ENCODE measurements around the gene PARD3B. TPM values are rescaled to one million over a fixed set of nuclear protein-coding genes. Genes with fewer than 3 reads are reported as not detected.
A peak's percentile ranks its signal among the peaks of the same experiment; 100 is the strongest.
"Not testable (repeated sequence)": the region's sequence is repeated elsewhere in the genome, so short reads cannot be mapped to it uniquely, and the experiment has no call there.

PARD3B gene
- total RNA-seq, 1 experiment from 2014 or later, result 0.63 TPM

DNA sequence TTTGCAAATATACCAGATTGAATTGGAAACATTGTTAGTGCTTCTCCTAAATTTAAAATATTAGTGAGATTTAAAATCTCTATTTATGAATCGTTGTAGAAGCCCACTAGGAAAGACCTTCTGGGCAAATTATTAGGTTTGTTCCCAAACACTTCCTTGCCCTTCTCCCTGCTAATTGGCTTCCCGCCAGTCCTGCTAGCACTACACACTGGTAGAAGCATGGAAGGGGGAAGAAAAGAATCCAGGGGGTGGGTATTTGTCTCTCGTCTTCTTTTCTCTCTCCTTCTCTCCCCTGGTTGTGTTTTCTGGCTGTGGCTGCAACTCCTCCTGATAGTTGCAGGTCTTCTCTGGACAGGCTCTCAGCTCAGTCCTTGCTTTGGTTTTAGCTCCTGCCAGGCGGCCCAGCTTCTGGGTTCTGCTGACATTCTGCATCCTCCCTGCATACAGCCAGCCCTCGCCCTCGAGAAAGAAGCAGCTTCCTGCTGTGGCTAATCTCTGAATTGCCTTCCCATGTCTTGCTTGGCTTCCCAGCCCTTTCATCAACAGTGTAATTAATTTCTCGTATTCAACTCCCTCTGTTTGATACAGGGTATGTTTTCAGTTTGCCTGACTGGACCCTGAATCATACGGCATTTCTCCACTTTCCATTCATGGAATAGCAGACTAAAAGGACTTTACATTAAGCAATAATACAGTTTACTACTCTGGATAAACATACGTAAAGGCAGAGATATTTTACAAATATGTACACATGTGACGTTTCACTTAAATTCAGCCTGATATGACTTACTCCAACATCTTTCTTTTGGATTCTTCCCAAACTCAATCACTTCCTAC is 6.9 kb upstream of the PARD3B start:
- DNase-seq (ENCODE audit: low read depth), result peak; percentile 39

DNA sequence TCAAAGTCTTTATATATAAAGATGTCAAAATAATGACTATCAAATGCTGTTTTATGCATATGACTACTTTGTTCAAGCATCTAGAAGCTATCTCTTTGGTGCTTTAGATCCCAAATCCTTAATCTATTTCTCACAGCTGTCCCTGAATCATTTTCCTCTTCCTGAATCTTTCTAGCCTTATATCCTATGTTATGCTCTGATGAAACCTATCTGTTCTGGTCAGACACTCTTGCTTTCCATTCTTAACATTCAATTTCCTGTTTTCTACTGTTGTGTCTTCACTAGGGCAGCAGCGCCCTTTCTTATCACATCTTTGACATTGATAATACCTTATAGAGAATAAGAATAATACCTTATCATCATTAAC is 6.3 kb upstream of the PARD3B start:
- DNase-seq (ENCODE audit: low read depth), result no peak

DNA sequence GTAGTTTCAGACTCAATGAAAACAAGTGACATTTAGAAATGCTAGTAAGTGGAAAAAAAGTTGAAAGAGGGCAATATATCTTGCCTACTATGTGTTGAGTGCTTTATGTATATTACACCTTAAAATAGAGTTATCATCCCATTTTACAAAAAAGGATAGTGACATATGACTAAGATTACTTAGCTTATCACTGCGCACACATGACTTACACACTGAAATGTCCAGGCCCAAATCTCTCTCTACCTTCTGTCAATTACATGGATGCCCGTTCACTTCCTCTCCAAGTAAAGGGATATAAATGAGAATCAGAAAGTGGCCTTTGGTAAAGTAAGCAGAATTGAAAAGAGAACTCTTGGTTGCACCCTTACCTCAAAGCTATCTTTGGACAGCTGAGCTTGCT is 3.6 kb upstream of the PARD3B start:
- no peak for DNase-seq (ENCODE audit: low read depth)

DNA sequence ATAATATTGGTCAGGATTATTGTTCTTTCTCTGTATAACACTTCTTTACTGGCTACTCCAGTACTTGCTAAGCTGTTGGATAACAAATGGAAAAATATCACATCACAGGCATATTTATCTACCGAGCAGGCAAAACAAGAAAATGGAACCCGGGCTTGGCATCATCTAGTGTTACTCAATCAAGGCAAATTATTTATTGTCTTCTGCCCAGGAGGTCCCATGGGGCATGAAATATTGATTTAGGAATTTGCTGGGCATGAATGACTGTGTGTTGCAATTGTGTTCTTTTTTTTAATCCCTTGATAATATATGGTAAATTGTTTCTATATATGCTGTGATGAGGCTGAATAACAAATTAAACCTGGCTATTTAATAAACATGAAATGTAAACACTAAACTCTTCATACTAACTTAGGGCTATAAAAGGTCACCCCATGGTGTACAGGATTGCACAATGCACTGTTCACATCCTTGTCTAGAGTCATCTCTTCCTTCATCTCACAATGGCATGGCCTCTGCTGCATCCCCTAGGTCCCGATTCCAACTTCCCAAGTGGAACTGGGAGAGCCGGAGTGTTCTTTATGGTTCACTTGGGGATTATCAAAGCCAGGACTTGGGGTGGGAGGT is 2.2 kb upstream of the PARD3B start:
- DNase-seq (ENCODE audit: low read depth), result no peak

DNA sequence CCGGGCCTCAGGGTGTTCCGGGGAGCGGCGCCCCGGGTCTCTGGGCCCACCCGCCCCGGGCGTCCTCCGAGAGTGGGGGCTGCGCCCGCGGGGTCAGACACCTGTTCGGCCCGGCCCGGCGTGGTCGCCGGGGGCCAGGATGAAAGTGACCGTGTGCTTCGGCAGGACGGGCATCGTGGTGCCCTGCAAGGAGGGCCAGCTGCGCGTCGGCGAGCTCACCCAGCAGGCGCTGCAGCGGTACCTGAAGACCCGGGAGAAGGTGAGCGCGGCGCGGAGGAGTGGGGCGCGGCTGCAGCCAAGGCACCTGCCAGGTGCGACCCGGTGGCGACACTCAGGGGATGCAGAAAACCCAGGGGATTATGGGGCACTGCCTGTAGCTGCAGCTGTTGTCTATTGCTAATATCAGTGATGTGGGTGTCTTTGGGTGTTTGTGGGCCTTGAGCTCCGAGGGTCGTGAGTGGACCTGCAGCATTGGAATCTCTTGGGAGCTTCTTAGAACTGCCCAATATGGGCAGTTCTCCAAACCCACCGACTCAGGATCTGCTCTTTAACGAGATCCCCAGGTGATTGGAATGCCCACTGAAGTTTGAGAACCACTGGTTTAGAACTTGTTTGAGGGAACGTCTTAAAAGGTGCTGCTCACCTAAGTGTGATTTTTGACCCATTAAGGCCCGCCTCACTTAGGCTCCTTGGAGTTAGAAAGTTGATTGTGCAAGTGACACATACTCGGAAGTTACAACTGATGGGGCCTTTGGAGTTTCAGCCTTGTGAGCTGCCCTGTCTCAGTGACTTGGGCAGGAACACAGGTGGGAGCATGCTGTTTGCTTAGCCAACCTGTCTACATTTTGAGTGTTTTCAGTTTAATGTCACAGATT is 823 bp downstream of the PARD3B start:
- no peak for DNase-seq (ENCODE audit: low read depth)

DNA sequence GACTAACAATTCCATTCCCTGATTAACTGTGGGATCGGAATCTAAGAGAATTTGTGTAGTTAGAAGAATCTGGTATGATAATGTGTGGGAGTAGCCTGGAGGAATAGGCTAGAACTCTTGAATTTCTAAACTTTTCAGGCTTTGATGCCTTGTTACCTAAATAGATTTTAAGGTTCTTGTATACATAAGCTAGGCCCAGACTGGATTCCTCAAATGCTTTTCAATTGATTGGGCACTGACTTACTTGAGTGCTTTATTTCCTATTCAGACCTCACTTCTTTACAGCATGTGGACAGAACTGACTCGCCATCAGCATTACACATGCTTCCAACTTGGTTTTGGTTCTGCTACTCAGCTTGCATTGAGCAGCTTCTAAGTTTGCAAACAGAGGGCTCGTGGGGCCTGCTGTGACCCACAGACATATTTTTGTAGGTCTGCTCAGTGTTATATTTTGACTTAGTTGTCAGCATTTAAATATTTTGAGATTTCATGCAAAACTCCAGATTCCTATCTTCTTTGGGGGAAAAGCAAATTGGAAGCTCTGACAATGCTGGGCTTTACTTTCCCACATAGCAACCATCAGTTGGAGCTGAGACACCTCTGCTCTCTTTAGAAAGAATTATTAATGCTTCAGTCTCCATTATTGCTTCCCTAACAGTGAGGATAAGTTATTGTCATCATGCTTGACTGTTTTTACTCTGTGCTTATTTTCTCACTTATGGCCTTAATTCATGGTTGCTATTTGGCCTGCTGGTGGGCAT is 5.7 kb downstream of the PARD3B start:
- no peak for DNase-seq (ENCODE audit: low read depth)

DNA sequence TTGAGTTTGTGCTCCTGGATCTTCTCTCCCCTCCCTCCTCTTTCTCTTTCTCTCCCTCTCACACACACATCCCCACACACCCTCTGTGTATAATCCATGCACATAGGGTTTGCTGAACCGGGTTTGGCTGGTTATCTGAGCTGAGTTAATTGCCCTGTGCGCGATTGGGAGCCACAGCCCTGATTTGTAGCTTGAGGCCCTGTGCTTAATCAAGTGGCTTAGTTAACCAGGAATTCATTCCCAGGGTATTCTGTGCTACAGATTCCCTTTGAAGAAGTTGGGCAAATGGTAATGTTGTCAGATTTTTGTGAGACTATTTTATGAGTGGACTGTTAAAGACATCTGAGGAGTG is 6.2 kb downstream of the PARD3B start:
- DNase-seq (ENCODE audit: low read depth), result no peak

DNA sequence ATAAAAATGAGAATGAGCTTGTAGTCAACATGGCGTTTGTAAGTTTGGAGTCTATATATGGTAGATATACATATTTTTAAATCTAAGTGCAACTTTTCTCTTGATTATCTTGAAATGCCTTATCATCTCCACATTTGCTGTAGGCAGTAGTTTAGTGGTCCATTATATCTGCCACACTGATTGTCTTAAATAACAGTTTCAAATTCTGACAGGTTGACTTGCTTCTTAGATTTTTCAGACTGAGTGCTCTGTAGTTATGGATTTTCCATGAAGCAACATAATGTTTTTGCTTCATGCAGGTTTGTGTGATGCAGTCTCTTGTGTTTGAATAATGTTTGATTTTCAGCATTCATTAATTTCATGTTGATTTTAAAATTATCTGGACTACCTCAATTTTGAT is 12.3 kb downstream of the PARD3B start:
- no peak for DNase-seq (ENCODE audit: low read depth)

DNA sequence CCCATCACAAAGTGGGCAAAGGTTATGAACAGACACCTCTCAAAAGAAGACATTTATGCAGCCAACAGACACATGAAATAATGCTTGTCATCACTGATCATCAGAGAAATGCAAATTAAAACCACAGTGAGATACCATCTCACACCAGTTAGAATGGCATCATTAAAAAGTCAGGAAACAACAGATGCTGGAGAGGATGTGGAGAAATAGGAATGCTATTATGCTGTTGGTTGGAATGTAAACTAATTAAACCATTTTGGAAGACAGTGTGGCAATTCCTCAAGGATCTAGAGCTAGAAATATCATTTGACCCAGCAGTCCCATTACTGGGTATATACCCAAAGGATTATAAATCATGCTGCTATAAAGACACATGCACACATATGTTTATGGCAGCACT is 14.1 kb downstream of the PARD3B start:
- DNase-seq (ENCODE audit: low read depth), result not testable (repeated sequence)

DNA sequence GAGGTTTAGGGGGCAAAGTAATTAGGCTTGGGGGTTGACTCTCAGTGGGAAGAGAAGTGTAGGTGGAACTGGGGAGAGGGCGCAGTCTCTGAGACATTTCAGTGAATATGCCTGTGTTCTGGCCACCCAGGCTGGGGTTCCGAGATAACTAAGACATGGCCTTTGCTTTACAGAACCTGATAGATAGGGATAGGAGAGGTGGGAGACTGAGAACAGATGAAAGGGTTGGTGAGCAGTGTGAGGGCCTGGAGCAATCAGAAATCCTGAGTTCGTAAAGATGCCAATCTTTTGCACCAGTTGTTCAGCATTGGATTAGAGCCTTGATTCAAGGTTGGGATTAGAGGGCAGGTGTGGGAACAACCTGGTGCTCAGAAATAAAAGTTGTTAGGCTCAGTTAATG is 15.6 kb downstream of the PARD3B start:
- no peak for DNase-seq (ENCODE audit: low read depth)

DNA sequence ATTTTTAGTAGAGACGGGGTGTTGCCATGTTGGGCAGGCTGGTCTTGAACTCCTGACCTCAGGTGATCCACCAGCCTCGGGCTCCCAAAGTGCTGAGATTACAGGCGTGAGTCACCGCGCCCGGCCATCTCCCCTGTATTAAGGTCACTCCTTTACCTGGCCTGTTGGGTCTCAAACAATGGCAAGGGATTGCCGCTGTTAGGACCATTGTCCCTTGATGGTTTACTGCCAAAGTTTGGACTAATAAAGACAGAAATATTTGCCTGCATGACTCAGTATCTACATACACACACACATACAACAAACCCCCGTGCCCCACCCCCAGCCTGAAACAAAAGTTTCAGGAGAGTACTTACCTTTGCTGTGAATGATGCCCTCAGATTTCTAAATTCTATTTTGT is 16.5 kb downstream of the PARD3B start:
- no peak for DNase-seq (ENCODE audit: low read depth)

DNA sequence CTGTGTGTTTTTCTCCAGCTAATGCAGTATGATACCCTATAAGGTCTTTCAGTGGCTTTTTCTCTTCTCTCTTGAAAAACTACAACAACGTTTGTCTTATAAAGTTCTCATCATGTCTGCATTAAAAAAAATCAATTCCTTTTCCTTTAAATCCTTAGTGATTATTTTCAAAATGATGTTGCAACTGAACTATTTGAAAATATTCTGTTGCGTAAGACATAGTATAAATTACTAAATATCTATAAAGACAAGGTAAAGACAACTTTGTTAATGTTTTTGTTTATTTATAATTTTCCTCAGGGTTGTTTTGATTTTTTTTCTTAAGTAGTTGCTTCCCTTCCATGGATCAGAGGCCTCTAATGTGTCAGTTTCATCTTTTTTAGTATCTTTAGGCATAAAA is 21.2 kb downstream of the PARD3B start:
- no peak for DNase-seq (ENCODE audit: low read depth)

DNA sequence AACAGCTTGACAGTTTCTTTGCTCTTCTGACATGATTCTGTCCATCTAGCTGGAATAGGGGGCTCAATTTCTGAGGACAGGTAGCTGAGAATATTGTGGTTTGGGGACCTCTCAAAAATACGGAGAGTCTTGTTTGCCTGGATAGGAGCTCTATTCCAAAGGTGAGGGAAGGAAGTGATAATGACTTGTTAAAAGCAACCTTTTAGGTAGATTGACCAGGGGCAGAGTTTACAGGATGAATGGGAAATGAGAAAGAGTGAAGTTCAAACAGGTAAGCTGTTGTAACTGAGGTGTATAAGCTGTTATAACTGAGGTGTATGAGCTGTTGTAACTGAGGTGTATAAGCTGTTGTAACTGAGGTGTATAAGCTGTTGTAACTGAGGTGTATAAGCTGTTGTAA is 25.1 kb downstream of the PARD3B start:
- no peak for DNase-seq (ENCODE audit: low read depth)

DNA sequence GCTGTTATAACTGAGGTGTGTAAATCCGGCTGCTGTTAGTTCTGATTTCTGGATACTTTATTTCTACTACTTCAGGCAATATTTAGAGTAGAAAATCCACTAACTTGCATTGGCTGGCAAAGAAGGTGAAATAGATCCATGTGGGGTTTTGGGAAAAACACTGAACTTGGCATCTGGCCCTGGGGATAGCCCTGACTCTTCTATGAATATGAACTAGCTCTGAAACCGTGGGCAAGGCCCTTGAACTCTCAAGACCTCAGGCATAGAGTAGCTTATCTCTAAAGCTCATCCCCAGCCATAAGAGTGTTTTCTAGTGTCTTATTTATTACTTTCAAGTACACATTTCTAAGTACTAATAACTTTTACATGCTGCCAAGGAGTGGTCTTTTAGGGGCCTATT is 25.8 kb downstream of the PARD3B start:
- DNase-seq (ENCODE audit: low read depth), result no peak

DNA sequence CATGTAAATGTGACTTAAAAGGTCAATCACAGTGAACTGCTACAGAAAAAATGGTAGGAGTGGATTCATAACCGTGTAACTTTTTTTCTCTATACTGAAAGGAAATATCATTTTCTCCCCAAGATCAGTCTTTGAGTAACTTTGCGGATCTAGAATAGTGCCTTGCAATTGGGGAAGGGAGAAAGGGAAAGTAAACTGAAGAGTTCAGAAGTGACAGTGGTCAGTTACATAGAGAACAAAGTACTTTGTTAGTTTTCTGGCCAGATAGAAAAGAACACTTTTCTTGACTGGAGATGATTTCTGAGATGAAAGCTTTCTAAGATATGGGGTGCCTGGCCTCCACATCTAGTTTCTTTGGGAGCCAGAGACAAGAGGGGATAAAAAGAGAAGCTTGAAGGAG is 26.6 kb downstream of the PARD3B start:
- no peak for DNase-seq (ENCODE audit: low read depth)

DNA sequence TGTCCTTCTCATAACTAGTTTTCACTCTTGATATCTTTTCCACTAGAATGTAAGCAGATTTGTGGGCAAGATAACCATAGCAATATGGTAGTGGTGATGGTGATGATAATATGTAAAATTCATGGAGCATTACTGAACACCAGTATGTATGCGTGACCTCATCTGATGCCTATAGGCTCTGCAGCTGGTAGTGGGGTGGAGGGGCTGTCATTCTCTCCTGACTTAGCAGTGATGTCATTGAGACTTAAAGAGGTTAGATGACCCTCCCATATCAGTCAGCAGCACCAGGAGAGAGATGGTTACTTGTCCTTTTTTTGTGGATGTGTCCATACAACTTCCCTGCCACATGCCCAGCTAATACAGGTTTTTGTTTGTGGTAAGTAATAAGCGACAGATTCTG is 27.9 kb downstream of the PARD3B start:
- DNase-seq (ENCODE audit: low read depth), result no peak

DNA sequence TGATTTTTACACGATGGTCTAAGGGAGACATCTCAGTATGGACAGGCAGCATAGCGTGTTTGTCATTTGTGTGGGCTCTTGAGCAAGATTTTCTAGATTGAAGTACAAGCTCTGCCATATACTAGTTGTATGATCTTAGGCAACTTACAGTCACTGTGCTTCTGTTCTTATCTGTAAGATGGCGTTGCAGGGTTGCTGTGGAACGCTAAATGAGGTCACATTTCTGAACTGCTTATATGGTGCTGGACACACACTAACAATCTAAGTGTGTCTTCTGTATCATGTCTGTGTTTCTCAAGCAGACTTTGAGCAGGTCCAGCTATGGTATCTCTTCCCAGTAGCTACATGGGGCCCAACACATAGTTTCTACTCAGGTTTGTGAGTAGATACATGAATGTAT is 29.2 kb downstream of the PARD3B start:
- DNase-seq (ENCODE audit: low read depth), result no peak

DNA sequence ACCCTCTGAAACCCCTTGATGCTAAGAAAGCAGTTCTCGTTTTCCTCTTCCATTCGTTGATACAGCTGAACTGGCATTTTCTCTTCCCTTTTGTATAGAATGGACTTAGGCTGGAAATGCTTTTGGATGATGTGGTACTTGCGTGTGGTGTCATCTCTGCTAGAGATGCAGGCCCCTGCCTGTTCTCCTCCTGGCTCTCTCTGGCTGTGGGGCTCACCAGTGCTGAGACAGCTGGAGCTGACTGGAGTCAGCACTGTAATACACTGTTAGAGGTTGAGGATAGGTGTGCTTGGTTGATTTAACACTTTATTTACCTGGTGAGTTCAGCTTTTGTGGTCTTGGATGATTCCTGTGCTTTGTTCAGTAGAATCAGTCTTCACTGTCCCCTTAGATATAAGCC is 30.2 kb downstream of the PARD3B start:
- no peak for DNase-seq (ENCODE audit: low read depth)

DNA sequence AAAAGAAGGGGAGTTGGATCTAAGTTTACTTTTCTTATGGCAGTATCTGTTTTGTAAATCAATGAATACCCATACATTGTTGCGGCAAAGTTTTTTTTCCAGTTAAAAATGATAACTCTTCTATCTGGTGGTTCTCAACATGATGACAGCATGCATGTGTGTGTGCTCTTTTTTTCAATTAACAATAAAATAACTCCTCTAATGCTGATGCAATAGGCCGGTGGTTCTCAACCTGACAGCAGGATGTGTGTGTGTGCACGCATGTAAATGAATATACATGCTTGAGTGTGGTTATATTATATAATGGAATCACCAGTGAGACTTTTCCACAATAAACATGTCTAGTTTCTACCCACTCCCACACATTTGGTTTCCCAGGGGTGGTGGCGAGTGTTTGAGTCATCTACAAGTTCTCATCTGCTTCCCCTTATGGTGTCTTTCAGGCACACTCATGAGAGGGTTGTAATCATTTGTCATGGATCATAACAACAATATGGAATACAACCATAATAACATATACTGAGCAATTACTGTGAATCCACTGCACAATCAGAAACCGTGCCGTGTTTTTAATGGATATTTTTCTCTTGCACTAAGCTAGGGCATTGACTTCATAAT is 31.2 kb downstream of the PARD3B start:
- DNase-seq (ENCODE audit: low read depth), result no peak

DNA sequence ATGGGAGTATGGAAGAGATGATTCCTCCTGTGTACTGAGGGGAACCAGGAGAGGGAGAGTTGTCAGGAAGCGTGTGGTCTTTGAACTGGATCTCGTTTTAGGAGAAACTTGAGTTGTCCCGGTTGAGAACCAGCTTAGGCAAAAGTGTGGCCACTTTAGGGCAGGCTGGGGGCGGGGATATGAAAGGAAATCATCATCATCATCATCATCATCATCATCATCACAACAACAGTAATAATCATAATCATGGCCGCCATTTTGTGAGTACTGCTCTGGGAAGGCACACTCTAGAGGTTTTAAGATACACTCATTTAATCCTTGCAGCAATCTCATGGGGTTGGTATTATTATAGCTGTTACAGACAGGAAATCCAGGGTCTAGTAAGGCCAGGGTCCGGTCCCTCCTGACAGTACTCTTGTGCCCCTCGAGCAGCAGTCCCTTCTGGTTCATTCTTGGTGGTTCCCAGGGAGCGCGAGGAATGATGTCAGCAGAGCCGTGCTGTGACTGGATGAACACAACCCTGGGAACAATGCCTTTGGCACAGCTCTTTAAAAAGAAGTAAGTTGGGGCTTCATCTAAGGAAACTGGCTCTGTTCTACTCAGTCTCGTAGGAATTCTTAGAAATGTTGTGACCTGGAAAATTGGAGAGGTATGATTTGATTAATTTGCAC is 33.8 kb downstream of the PARD3B start:
- no peak for DNase-seq (ENCODE audit: low read depth)

DNA sequence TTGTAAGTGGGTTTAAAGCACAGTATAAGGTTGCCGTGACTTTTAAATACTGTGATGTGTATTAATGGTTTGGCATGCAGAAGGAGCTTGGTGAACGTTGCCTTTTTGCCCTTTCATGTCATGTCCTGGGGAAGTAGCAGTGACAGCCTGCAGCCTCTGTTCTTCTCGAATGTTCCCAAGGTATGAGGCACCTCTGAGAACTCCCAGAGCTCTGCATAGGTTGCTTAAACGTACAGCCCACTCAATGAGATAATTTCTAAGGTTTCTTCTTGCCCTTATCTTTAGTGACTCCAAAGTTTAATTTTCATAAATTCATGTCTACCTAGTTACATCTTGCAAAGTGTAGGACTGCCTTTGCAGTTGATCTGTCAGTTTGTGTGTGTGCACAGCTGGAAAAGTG is 36.7 kb downstream of the PARD3B start:
- DNase-seq (ENCODE audit: low read depth), result no peak
